Ovary (tissue), 9 donors: ENCODE measurements around the gene OR52K1. TPM values are rescaled to one million over a fixed set of nuclear protein-coding genes. Genes with fewer than 3 reads are reported as not detected.

Experiments used
- DNase-seq, 5 donors: peaks; one replicate each; pipeline ENCODE4 v3.0.0-alpha.2; 2019 to 2020
- H3K27ac ChIP-seq, 2 donors: fragments of 200-600 bp; one replicate each; pipeline versions ENCODE4 v1.5.1 to v1.8.0; 2019 to 2022
- H3K27me3 ChIP-seq: fragments of 200-600 bp; one replicate; pipeline ENCODE4 v1.8.0; 2022
- H3K36me3 ChIP-seq: fragments of 200-600 bp; sonication (generic); one replicate; pipeline ENCODE4 v1.5.1; 2019
- H3K4me1 ChIP-seq: one replicate; pipeline ENCODE4 v1.8.1; 2013; ENCODE audit warnings: mild to moderate bottlenecking, moderate library complexity; ENCODE audit not compliant: insufficient read depth
- H3K4me3 ChIP-seq: fragments of 200-600 bp; sonication (generic); one replicate; pipeline ENCODE4 v1.5.1; 2017
- H3K9me3 ChIP-seq, 2 donors: fragments of 200-600 bp in 1 of 2; sonication (generic) in 1 of 2; one replicate each; pipeline versions ENCODE4 v1.5.1 to v1.8.1; 2013 to 2019; ENCODE audit warnings: mild to moderate bottlenecking in 1 of 2, moderate library complexity in 1 of 2
- CTCF ChIP-seq, 3 donors: fragments of 450-650 bp in 2 of 3; fragments of 200-600 bp in 1 of 3; IDR thresholded peaks; one replicate each; pipeline versions ENCODE4 v1.5.1 to v1.8.0; 2016 to 2022; ENCODE audit warnings: antibody characterized with exemption in 3 of 3, mild to moderate bottlenecking in 1 of 3
- EP300 ChIP-seq: sonication (generic); formaldehyde crosslinking; IDR thresholded peaks from one replicate; pipeline ENCODE4 v1.6.1; 2017; ENCODE audit warnings: antibody characterized with exemption
- POLR2A ChIP-seq: fragments of 450-650 bp; IDR thresholded peaks from one replicate; pipeline ENCODE4 v1.6.1; 2017; ENCODE audit warnings: antibody characterized with exemption, mild to moderate bottlenecking, moderate library complexity
- WGBS, 3 donors: extraction: QIAGEN DNeasy Blood & Tissue Kit in 1 of 3; methylation state at CpG; one replicate each; pipeline versions ENCODE4 v1.1.5 to v1.1.7; 2013 to 2017; 5-methylcytosine and 5-hydroxymethylcytosine counted together
- intact Hi-C, 4 donors: fragments of 100-400 bp; cut with DNase I; formaldehyde crosslinking; loops; one replicate each; pipeline versions ENCODE4 v1.11.0 to v1.15.1; 2022 to 2023
- polyA plus RNA-seq, 2 donors: library from polyadenylated mRNA; stranded (reverse); fragments of 200-250 nt in 1 of 2; fragments of 350-450 nt in 1 of 2; fragmentation: Illumina TruSeq in 1 of 2; extraction: RNeasy Lipid Tissue Mini Kit (QIAGEN cat#74804) in 1 of 2; gene quantifications; one replicate each; pipeline ENCODE4 v1.2.3, GENCODE V29; 2013 to 2014
- total RNA-seq, 7 donors: library from RNA; depleted of rRNA in 2 of 7; stranded (reverse); fragments of >200 nt in 2 of 7; fragmentation: NEBNext Ultra II Directional in 3 of 7; extraction: Animal tissue kit (Norgen Biotek cat#: 25700) in 3 of 7; gene quantifications; one replicate each; pipeline versions ENCODE4 v1.1.0 to v1.2.4, GENCODE V29; 2016 to 2023
- donor health status: DM: no; HTN: no; CAD: no; lungs with moderate emphysema.
- donor health status: DM: no; HTN: no; CAD: no.
- donor health status: Bipolar disorder and iron deficiency.
- donor health status: DM: yes; HTN: yes; CAD: no.
- donor health status: DM: no; HTN: no; CAD: no.
- donor health status: DM: yes; HTN: yes; CAD: no.

The OR52K1 gene
- total and polyA plus RNA-seq, 9 donors = 0.05 to 0.37 (median 0.29) TPM; not detected in 1

DNA sequence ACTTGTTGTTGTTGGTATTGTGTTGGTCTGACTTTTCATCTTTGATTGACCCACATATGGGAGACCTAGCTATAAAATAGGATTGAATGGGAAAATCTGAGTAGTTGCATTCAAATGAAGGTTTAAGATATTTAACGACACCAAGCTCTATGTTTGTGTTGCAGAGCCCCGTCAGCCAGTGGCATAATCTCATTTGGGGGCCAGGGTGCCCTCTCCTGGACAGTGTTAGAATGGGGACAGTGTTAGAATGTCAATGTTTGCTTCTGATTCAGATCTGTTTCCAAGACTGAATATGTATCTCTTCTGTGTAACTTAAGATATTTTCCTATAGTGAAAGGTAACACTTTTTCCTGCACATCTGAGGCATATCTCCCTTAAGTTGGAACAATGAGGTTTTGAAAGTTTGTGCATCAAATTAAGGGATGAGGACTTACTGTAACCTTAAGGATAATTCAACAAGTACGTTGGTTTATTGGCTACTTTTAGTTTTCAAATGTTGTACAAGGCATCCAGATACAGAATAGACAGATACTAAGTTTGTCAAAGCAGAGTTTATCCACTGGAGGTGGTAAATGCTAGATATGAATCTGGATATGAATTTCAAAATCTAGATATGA, 57.3 kb downstream of the OR52K1 start:
- Histone ChIP-seq H3K27ac (no peak overlapping the region), H3K9me3 (no peaks in the 10 kb centered on the region), H3K4me1 (no peaks in the 10 kb centered on the region), H3K27me3 (no peaks in the 10 kb centered on the region), H3K4me3 (no peak overlapping the region), H3K36me3 (no peaks in the 10 kb centered on the region)
- WGBS, 3 donors = 23 to 26% (median 25%) methylated on average over 3 of the region's 3 CpGs
- no peak for TF ChIP-seq POLR2A
- peak; percentile 32 to 53 (median 50) for TF ChIP-seq CTCF (IDR thresholded peaks at IDR 0.05)
- no peak for TF ChIP-seq EP300
- peak; percentile 53 to 79 (median 74) for DNase-seq
- intact Hi-C loops = loop anchor here in 3 of 4 donors (5.0 kb wide), 2 partner anchors 47 to 352 kb away; no protein-coding TSS in a partner anchor

DNA sequence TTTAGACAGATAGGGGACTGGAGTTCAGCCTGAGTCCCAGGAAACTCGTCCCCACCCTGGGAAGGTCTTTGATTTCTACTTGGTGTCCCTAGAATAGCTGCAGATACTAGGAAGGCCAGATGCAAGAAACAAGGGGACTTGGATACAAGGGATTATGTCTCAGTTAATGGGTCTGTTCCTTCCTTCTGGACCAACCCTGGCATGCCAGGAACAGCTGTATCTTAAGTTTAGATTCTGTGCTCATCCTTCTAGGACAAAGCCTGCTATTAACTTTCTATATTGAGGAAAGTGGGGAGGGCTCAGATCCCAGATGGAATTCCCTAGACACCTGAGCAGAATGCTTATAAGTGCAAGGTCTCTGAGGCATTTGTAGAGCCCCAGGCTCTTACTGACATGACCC, 58.6 kb downstream of the OR52K1 start:
- H3K36me3 ChIP-seq = no peaks in the 10 kb centered on the region
- no peaks in the 10 kb centered on the region for H3K4me1 ChIP-seq
- WGBS, 3 donors = 0 to 50% (median 26%) methylated on average over 1 of the region's 1 CpG
- intact Hi-C loops = loop anchor here in 1 of 4 donors (5.0 kb wide), 1 partner anchor 354 kb away; no protein-coding TSS in a partner anchor
- H3K27ac ChIP-seq = no peak overlapping the region
- DNase-seq = no peak
- no peaks in the 10 kb centered on the region for H3K27me3 ChIP-seq
- no peak for TF ChIP-seq CTCF (IDR thresholded peaks at IDR 0.05)
- TF ChIP-seq POLR2A = no peak
- TF ChIP-seq EP300 = no peak
- H3K4me3 ChIP-seq = no peak overlapping the region
- no peaks in the 10 kb centered on the region for H3K9me3 ChIP-seq

Other genes with a start within 250 kb of the OR52K1 start
- under 1 TPM in 1 of 7 donors, not detected in 6; 0.30 TPM for gene OR52B4, start 114.3 kb upstream of the OR52K1 start, total RNA-seq
- gene OR52B4, start 114.3 kb upstream of the OR52K1 start, polyA plus RNA-seq = not detected
- gene TRIM21, start 88.9 kb upstream of the OR52K1 start, total RNA-seq = 10 to 100 TPM; 13.2 to 25.1 (median 20.8) TPM
- 10 to 100 TPM; 21.1 to 51.9 TPM for gene TRIM21, start 88.9 kb upstream of the OR52K1 start, polyA plus RNA-seq
- under 1 TPM in 3 of 7 donors, not detected in 4; 0.25 to 0.85 (median 0.74) TPM for gene OR52K2, start 33.4 kb upstream of the OR52K1 start, total RNA-seq
- gene OR52K2, start 33.4 kb upstream of the OR52K1 start, polyA plus RNA-seq = not detected
- gene OR52M1, start 62.5 kb downstream of the OR52K1 start, total RNA-seq = not detected
- gene OR52M1, start 62.5 kb downstream of the OR52K1 start, polyA plus RNA-seq = not detected
- gene OR52I2, start 99.1 kb downstream of the OR52K1 start, total RNA-seq = not detected
- gene OR52I2, start 99.1 kb downstream of the OR52K1 start, polyA plus RNA-seq = not detected
- gene OR52I1, start 111.4 kb downstream of the OR52K1 start, total RNA-seq = not detected
- not detected for gene OR52I1, start 111.4 kb downstream of the OR52K1 start, polyA plus RNA-seq
- gene TRIM68, start 125.6 kb downstream of the OR52K1 start, total RNA-seq = 10 to 100 TPM; 13.2 to 18.7 (median 16.1) TPM
- 10 to 100 TPM; 14.1 to 19.9 TPM for gene TRIM68, start 125.6 kb downstream of the OR52K1 start, polyA plus RNA-seq
- gene OR51D1, start 154.8 kb downstream of the OR52K1 start, total RNA-seq = not detected
- not detected for gene OR51D1, start 154.8 kb downstream of the OR52K1 start, polyA plus RNA-seq
- 1 to 10 TPM in 1 of 7 donors, under 1 TPM in 5, not detected in 1; 0.12 to 1.4 (median 0.27) TPM for gene OR51E1, start 161.3 kb downstream of the OR52K1 start, total RNA-seq
- 1 to 10 TPM; 1.6 to 3.5 TPM for gene OR51E1, start 161.3 kb downstream of the OR52K1 start, polyA plus RNA-seq
- gene OR51E2, start 215.2 kb downstream of the OR52K1 start, total RNA-seq = under 1 TPM in 4 of 7 donors, not detected in 3; 0.11 to 0.65 (median 0.23) TPM
- gene OR51E2, start 215.2 kb downstream of the OR52K1 start, polyA plus RNA-seq = 1 to 10 TPM in 1 of 2 donors, under 1 TPM in 1; 0.67 to 2.0 TPM
- under 1 TPM in 1 of 7 donors, not detected in 6; 0.23 TPM for gene MMP26, start 222.1 kb downstream of the OR52K1 start, total RNA-seq
- not detected for gene MMP26, start 222.1 kb downstream of the OR52K1 start, polyA plus RNA-seq